SW 1271 (cell line): Measurements from ENCODE around the gene DCTN1.
A peak's percentile ranks its signal among the peaks of the same experiment; 100 is the strongest.
"Not testable (repeated sequence)": the region's sequence is repeated elsewhere in the genome, so short reads cannot be mapped to it uniquely, and the experiment has no call there.

Source experiments
- DNase-seq, 2 experiments: peaks; one replicate each; lab custom pipeline; 2025; lab: John Stamatoyannopoulos, UW

Gene DCTN1

GRCh38 chr2:74379851-74380789 is at the start of gene DCTN1:
Gene DCTN1, minus strand, starts transcription at chr2:74380311. Its CDS starts 274 bp downstream, at chr2:74380037.
- DNase-seq: no peak

GRCh38 chr2:74428675-74429074 is 48.6 kb upstream of the DCTN1 start:
- DNase-seq: no peak

- no peak for DNase-seq
These were observed 47.4 kb upstream of the DCTN1 start for GRCh38 chr2:74427551-74427950.

GRCh38 chr2:74426181-74426758 is 46.2 kb upstream of the DCTN1 start:
- DNase-seq: no peak

- no peak for DNase-seq
These were observed 45.4 kb upstream of the DCTN1 start for GRCh38 chr2:74425523-74425922.

GRCh38 chr2:74424995-74425406 is 44.9 kb upstream of the DCTN1 start:
- no peak for DNase-seq

- DNase-seq: no peak
These were observed 44.3 kb upstream of the DCTN1 start for GRCh38 chr2:74424139-74424992.

- no peak for DNase-seq
These were observed 43.4 kb upstream of the DCTN1 start for GRCh38 chr2:74423231-74424095.

GRCh38 chr2:74421221-74421870 is 41.2 kb upstream of the DCTN1 start, which contains the start of the genes C2orf81 and WDR54:
Gene C2orf81, minus strand, starts transcription at chr2:74421619. Its CDS starts 59 bp downstream, at chr2:74421560.
Gene WDR54, plus strand, starts transcription at chr2:74421730. Its CDS starts 424 bp downstream, at chr2:74422154.
- DNase-seq: peak; percentile 86 to 92

- not testable (repeated sequence) for DNase-seq
These were observed 40.5 kb upstream of the DCTN1 start for GRCh38 chr2:74420443-74421103.

GRCh38 chr2:74420006-74420405 is 39.9 kb upstream of the DCTN1 start:
- DNase-seq: no peak

- DNase-seq: no peak
These were observed 39.2 kb upstream of the DCTN1 start for GRCh38 chr2:74419345-74419744.

- no peak for DNase-seq
These were observed 38.2 kb upstream of the DCTN1 start for GRCh38 chr2:74418312-74418711.

- DNase-seq: no peak
These were observed 37.7 kb upstream of the DCTN1 start for GRCh38 chr2:74417763-74418162.

GRCh38 chr2:74417197-74417596 is 37.1 kb upstream of the DCTN1 start:
- DNase-seq: no peak

GRCh38 chr2:74416778-74417177 is 36.7 kb upstream of the DCTN1 start:
- no peak for DNase-seq

- DNase-seq: no peak
These were observed 35.8 kb upstream of the DCTN1 start for GRCh38 chr2:74415762-74416395.

- no peak for DNase-seq
These were observed 35.0 kb upstream of the DCTN1 start for GRCh38 chr2:74414881-74415761.

- DNase-seq: no peak
These were observed 34.3 kb upstream of the DCTN1 start for GRCh38 chr2:74414441-74414840.
